ENCODE results near the gene SERTAD2. TPM values are rescaled to one million over a fixed set of nuclear protein-coding genes. Genes with fewer than 3 reads are reported as not detected.

SERTAD2 gene
- total and polyA plus RNA-seq, 2 donors (not counting 3 experiments of a cell fraction or from before 2014, with no cell fraction given), result 5.5 to 11.2 TPM

- DNase-seq (ENCODE audit: low read depth, low spot score) (no peak), FAIRE-seq (no peak)
- H3K9ac ChIP-seq (replicated peaks; ENCODE audit: extremely low read depth, insufficient read depth, low read length), result no peak overlapping the region
- H2AFZ ChIP-seq (ENCODE audit: low read depth, low read length), result no peak overlapping the region
- H4K20me1 ChIP-seq (replicated peaks; ENCODE audit: control insufficient read depth, extremely low read depth, insufficient read depth, low read length), result no peaks in the 10 kb centered on the region
- peaks cover 4% of the 10 kb centered on the region for H3K4me1 ChIP-seq (ENCODE audit: control insufficient read depth, extremely low read depth, insufficient read depth, low read length)
- CTCF ChIA-PET, result interaction anchor here (0.8 to 1.3 kb wide), 3 partner anchors 10 to 114 kb away, joined by 3 to 6 read pairs (median 3); partner anchors contain the start of gene SERTAD2
- peaks cover 49% of the 10 kb centered on the region for H3K79me2 ChIP-seq (ENCODE audit: control insufficient read depth, insufficient read depth, low read length)
- peaks cover 5 to 9% of the 10 kb centered on the region in 2 experiments for H3K36me3 ChIP-seq (ENCODE audit: control insufficient read depth in 2 of 2, extremely low read depth in 1 of 2, insufficient read depth in 2 of 2, low read length in 2 of 2)
- intact Hi-C loops (cut with micrococcal nuclease) (no loop called here), dilution Hi-C loops (cut with MboI; ENCODE audit: extremely low pct_ligation_motif_present, low sequenced_read_pairs) (no loop called here)
- TF ChIP-seq POLR2A (IDR thresholded peaks at IDR 0.05; ENCODE audit: low read depth, low read length) (no peak), JUN (IDR thresholded peaks at IDR 0.05; ENCODE audit: borderline replicate concordance, insufficient read depth, insufficient read length, low read depth) (no peak), MAX (IDR thresholded peaks at IDR 0.05; ENCODE audit: insufficient read depth, insufficient read length) (no peak)
- H3K9me1 ChIP-seq (replicated peaks; ENCODE audit: control insufficient read depth, extremely low read depth, insufficient read depth, low read length), result no peaks in the 10 kb centered on the region
- H3K27ac ChIP-seq (ENCODE audit: insufficient read depth, low read depth, low read length), result no peak overlapping the region
- POLR2A ChIA-PET, result no interaction called here
- H3K27me3 ChIP-seq (ENCODE audit: control insufficient read depth in 2 of 2, insufficient read depth in 2 of 2, low read length in 2 of 2), result no peaks in the 10 kb centered on the region
- H3K9me3 ChIP-seq (replicated peaks; ENCODE audit: control insufficient read depth, insufficient read depth, low read length), result no peaks in the 10 kb centered on the region
- no peak overlapping the region for H3K4me3 ChIP-seq (replicated peaks in 1 of 3; ENCODE audit: insufficient read depth in 1 of 3, low read depth in 1 of 3, low read length in 3 of 3)
- H3K4me2 ChIP-seq (ENCODE audit: insufficient read depth, low read length), result no peak overlapping the region
- BruUV-seq (replicated peaks), result no TSS peak
Observed at GRCh38 chr2:64635976-64636911, 17.5 kb downstream of the SERTAD2 start.

GRCh38 chr2:64634345-64635267 is 19.1 kb downstream of the SERTAD2 start:
- POLR2A ChIA-PET, result interaction anchor here (0.6 kb wide), 1 partner anchor 20 kb away, joined by 6 read pairs; no protein-coding TSS in a partner anchor
- Histone ChIP-seq H3K27me3 (ENCODE audit: control insufficient read depth in 2 of 2, insufficient read depth in 2 of 2, low read length in 2 of 2) (no peaks in the 10 kb centered on the region), H3K4me1 (ENCODE audit: control insufficient read depth, extremely low read depth, insufficient read depth, low read length) (peaks cover 4% of the 10 kb centered on the region), H3K4me3 (replicated peaks in 1 of 3; ENCODE audit: insufficient read depth in 1 of 3, low read depth in 1 of 3, low read length in 3 of 3) (no peak overlapping the region), H3K9me1 (replicated peaks; ENCODE audit: control insufficient read depth, extremely low read depth, insufficient read depth, low read length) (no peaks in the 10 kb centered on the region), H2AFZ (ENCODE audit: low read depth, low read length) (no peak overlapping the region), H3K9ac (replicated peaks; ENCODE audit: extremely low read depth, insufficient read depth, low read length) (no peak overlapping the region), H4K20me1 (replicated peaks; ENCODE audit: control insufficient read depth, extremely low read depth, insufficient read depth, low read length) (no peaks in the 10 kb centered on the region), H3K4me2 (ENCODE audit: insufficient read depth, low read length) (no peak overlapping the region), H3K79me2 (ENCODE audit: control insufficient read depth, insufficient read depth, low read length) (peaks cover 33% of the 10 kb centered on the region), H3K36me3 (ENCODE audit: control insufficient read depth in 2 of 2, extremely low read depth in 1 of 2, insufficient read depth in 2 of 2, low read length in 2 of 2) (peaks cover 5 to 9% of the 10 kb centered on the region in 2 experiments), H3K9me3 (replicated peaks; ENCODE audit: control insufficient read depth, insufficient read depth, low read length) (no peaks in the 10 kb centered on the region), H3K27ac (ENCODE audit: insufficient read depth, low read depth, low read length) (no peak overlapping the region)
- dilution Hi-C loops (cut with MboI; ENCODE audit: extremely low pct_ligation_motif_present, low sequenced_read_pairs), result no loop called here
- DNase-seq (ENCODE audit: low read depth, low spot score) (no peak), FAIRE-seq (no peak)
- CTCF ChIA-PET, result interaction anchor here (0.9 to 1.0 kb wide), 2 partner anchors 10 to 12 kb away, joined by 3 to 4 read pairs; no protein-coding TSS in a partner anchor
- TF ChIP-seq MYC (IDR thresholded peaks at IDR 0.05; ENCODE audit: low read depth, low read length) (no peak), CTCF (IDR thresholded peaks at IDR 0.05; ENCODE audit: extremely low read depth in 1 of 2, insufficient read depth in 1 of 2, low read depth in 1 of 2, low read length in 2 of 2) (no peak), JUN (IDR thresholded peaks at IDR 0.05; ENCODE audit: borderline replicate concordance, insufficient read depth, insufficient read length, low read depth) (no peak), MAX (IDR thresholded peaks at IDR 0.05; ENCODE audit: insufficient read depth, insufficient read length) (no peak), POLR2A (IDR thresholded peaks at IDR 0.05; ENCODE audit: low read depth, low read length) (no peak), EZH2 (IDR thresholded peaks at IDR 0.05; ENCODE audit: borderline replicate concordance, low read depth, low read length, severe bottlenecking) (no peak), GATA2 (IDR thresholded peaks at IDR 0.05; ENCODE audit: insufficient read depth, insufficient read length, low read depth, low read length) (no peak), FOS (IDR thresholded peaks at IDR 0.05; ENCODE audit: borderline replicate concordance, insufficient read depth, low read length) (no peak), POLR2AphosphoS5 (IDR thresholded peaks at IDR 0.05; ENCODE audit: insufficient read depth, low read depth, low read length) (no peak)
- no TSS peak for BruUV-seq (replicated peaks)
- intact Hi-C loops (cut with micrococcal nuclease), result no loop called here

Measured in endothelial cell of umbilical vein (primary cell).